Left ventricle myocardium inferior (tissue), 1 donor: ENCODE data around the gene RAP1GAP. TPM values are rescaled to one million over a fixed set of nuclear protein-coding genes. Genes with fewer than 3 reads are reported as not detected.

Source experiments
- DNase-seq: peaks from one replicate; pipeline ENCODE4 v3.0.0-alpha.2; 2020
- H3K27ac ChIP-seq: fragments of 200-600 bp; replicated peaks from 2 replicates; pipeline ENCODE4 v1.8.0; 2021
- H3K27me3 ChIP-seq: fragments of 200-600 bp; 2 replicates; pipeline ENCODE4 v1.8.0; 2021; ENCODE audit warnings: low read depth
- H3K36me3 ChIP-seq: fragments of 200-600 bp; 2 replicates; pipeline ENCODE4 v1.8.0; 2021
- H3K4me1 ChIP-seq: fragments of 200-600 bp; 2 replicates; pipeline ENCODE4 v1.8.0; 2021
- H3K4me3 ChIP-seq: fragments of 200-600 bp; 2 replicates; pipeline ENCODE4 v1.8.0; 2021; ENCODE audit warnings: mild to moderate bottlenecking, moderate library complexity
- H3K9me3 ChIP-seq: fragments of 200-600 bp; replicated peaks from 2 replicates; pipeline ENCODE4 v1.8.0; 2021
- intact Hi-C: fragments of 100-400 bp; cut with micrococcal nuclease; formaldehyde crosslinking; loops from one replicate; pipeline ENCODE4 v1.11.0; 2022
- total RNA-seq: library from RNA; stranded (reverse); fragmentation: NEBNext Ultra II Directional; extraction: Animal tissue kit (Norgen Biotek cat#: 25700); gene quantifications from one replicate; pipeline ENCODE4 v1.2.1, GENCODE V29; 2021
- TF ChIP-seq, protein P1 (sequence below): fragments of 200-600 bp; IDR thresholded peaks from 2 replicates; pipeline ENCODE4 v1.8.0; 2021; ENCODE audit warnings: antibody characterized with exemption, mild to moderate bottlenecking, borderline replicate concordance
- donor health status: DM: no; HTN: yes; CAD: no; lungs with severe emphysema.

The RAP1GAP gene
- total RNA-seq, 1 donor from 2014 or later = 6.2 TPM

- Histone ChIP-seq H3K27ac (no peak overlapping the region), H3K9me3 (no peaks in the 10 kb centered on the region), H3K4me1 (peaks cover 8% of the 10 kb centered on the region), H3K27me3 (peaks cover 69% of the 10 kb centered on the region), H3K36me3 (no peaks in the 10 kb centered on the region), H3K4me3 (no peak overlapping the region)
- TF ChIP-seq, protein P1, sequence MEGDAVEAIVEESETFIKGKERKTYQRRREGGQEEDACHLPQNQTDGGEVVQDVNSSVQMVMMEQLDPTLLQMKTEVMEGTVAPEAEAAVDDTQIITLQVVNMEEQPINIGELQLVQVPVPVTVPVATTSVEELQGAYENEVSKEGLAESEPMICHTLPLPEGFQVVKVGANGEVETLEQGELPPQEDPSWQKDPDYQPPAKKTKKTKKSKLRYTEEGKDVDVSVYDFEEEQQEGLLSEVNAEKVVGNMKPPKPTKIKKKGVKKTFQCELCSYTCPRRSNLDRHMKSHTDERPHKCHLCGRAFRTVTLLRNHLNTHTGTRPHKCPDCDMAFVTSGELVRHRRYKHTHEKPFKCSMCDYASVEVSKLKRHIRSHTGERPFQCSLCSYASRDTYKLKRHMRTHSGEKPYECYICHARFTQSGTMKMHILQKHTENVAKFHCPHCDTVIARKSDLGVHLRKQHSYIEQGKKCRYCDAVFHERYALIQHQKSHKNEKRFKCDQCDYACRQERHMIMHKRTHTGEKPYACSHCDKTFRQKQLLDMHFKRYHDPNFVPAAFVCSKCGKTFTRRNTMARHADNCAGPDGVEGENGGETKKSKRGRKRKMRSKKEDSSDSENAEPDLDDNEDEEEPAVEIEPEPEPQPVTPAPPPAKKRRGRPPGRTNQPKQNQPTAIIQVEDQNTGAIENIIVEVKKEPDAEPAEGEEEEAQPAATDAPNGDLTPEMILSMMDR = no peak
- DNase-seq = no peak
- intact Hi-C loops = no loop called here
Observed at GRCh38 chr1:21644348-21644747, 24.8 kb downstream of the RAP1GAP start.

DNA sequence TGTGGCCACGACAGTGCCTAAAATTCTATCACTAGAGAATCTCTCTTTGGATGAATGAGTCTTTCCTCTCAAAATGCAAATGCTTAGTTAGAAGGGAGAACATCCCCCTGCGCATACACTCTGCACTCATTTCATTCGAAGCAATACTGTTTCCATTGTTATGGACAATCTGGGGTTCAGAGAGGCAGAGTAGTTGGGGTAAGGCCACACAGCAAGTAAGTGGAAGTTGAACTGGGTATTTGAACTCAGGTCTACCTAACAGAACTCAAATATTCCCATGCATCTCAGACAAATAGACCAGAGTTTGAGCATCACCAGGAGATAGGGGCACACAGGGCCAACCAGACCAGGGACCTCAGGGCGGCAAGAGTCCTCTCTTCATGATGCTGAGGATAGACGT lies 25.5 kb downstream of the RAP1GAP start:
- no peak for DNase-seq
- no peak overlapping the region for H3K27ac ChIP-seq
- intact Hi-C loops = no loop called here
- TF ChIP-seq, protein P1 = no peak
- peaks cover 13% of the 10 kb centered on the region for H3K4me1 ChIP-seq
- H3K36me3 ChIP-seq = no peaks in the 10 kb centered on the region
- peaks cover 61% of the 10 kb centered on the region for H3K27me3 ChIP-seq
- H3K9me3 ChIP-seq = no peaks in the 10 kb centered on the region
- no peak overlapping the region for H3K4me3 ChIP-seq

DNA sequence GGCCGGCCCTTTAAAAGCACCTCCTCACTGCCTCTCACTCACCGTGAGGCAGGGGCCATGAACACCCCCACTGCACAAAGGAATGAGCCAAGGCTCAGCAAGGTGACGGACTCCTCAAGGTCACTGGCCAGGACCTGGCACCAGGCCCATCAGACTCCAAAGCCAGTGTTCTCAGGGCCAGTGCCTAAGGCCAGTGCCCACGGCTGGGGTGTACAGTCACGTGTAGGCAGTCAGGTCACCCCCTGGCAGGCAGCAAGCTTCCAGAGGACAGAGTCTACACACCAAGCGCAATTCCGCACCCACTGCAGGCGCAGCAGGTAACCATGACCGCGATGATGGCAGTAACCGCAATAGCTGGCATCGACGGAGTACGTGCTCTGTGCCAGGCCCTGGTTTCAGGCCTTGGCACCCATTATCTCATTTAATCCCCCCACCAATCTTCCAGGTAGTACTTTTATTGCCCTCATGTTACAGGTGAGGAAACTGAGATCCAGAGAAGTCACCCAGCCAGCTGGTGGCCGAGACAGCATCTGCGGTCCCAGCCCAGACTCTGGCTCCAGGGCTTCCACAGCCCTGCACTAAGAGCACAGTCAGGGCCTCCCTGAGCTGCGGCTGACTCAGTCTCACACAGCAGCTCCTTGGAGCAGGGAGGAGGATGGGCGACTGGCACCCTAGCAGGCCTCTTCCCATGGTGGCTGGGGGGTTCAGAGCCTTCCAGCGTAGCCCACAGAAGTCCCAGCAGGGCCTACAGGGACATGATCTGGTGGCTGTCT lies 27.0 kb downstream of the RAP1GAP start:
- Histone ChIP-seq H3K4me3 (no peak overlapping the region), H3K27me3 (peaks cover 48% of the 10 kb centered on the region), H3K36me3 (no peaks in the 10 kb centered on the region), H3K4me1 (peaks cover 18% of the 10 kb centered on the region), H3K9me3 (no peaks in the 10 kb centered on the region), H3K27ac (peak overlapping the region; percentile 16)
- DNase-seq = peak; percentile 42
- intact Hi-C loops = no loop called here
- TF ChIP-seq, protein P1 = no peak

- peak overlapping the region; percentile 16 for H3K27ac ChIP-seq
- peaks cover 42% of the 10 kb centered on the region for H3K27me3 ChIP-seq
- H3K36me3 ChIP-seq = no peaks in the 10 kb centered on the region
- DNase-seq = no peak
- intact Hi-C loops = no loop called here
- TF ChIP-seq, protein P1 = no peak
- H3K4me1 ChIP-seq = peaks cover 18% of the 10 kb centered on the region
- no peak overlapping the region for H3K4me3 ChIP-seq
- no peaks in the 10 kb centered on the region for H3K9me3 ChIP-seq
Observed at GRCh38 chr1:21641537-21641936, 27.6 kb downstream of the RAP1GAP start.

GRCh38 chr1:21641076-21641475 lies 28.1 kb downstream of the RAP1GAP start:
- intact Hi-C loops = no loop called here
- Histone ChIP-seq H3K9me3 (no peaks in the 10 kb centered on the region), H3K4me3 (no peak overlapping the region), H3K4me1 (peaks cover 18% of the 10 kb centered on the region), H3K27me3 (peaks cover 38% of the 10 kb centered on the region), H3K27ac (no peak overlapping the region), H3K36me3 (no peaks in the 10 kb centered on the region)
- TF ChIP-seq, protein P1 = no peak
- no peak for DNase-seq
